Skeletal muscle cell (primary cell): ENCODE results near the gene IMMT.

Source experiments
- DNase-seq: peaks from one replicate; pipeline ENCODE4 v3.0.0-alpha.2; 2010; ENCODE audit warnings: low read depth
- H3K4me3 ChIP-seq: 2 replicates; pipeline ENCODE4 v1.5.1; 2011; ENCODE audit warnings: low read depth, mild to moderate bottlenecking, control low read depth, low read length, moderate library complexity

IMMT gene

GRCh38 chr2:86157009-86157556 is 38.2 kb downstream of the IMMT start:
- no peak overlapping the region for H3K4me3 ChIP-seq
- DNase-seq = no peak

DNA sequence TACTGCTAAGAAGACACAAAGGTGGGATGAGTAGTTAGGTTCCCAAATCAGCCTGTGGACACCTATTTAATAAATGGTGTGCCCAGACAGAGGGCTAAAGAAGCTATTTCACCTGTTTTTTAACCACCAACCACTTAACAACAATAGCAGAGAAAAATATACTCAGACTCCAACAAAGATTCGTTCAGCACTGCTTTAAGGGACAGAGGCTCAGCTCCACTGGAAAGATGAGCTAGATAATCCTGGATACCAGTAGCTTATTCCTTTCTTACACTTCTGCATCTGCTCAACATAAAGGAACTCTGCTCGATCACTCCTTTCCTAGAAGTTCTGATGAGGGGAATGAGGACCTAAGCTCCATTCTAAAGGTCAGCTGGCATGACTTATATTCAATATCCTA is 44.8 kb downstream of the IMMT start:
- no peak overlapping the region for H3K4me3 ChIP-seq
- DNase-seq = no peak

DNA sequence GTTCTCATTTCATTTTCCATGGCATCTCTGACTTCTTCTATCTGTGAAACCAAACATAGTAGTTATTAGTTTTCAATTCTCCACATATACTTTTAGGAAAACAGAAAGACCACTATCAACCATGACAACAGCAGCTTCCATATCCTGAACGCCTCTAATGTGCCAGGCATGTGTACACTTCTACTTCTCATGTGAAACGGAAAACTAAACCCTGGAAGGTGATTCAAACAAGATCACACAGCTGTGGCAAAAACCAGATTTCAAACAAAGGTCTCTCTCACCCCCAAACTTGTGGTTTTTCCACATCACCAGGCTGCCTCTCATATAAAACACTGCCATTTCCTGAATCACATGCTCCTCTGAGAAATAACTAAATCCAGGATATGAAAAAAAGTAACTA is 47.5 kb downstream of the IMMT start:
- H3K4me3 ChIP-seq = no peak overlapping the region
- DNase-seq = no peak

GRCh38 chr2:86143926-86144685 is 51.2 kb downstream of the IMMT start:
- no peak for DNase-seq
- H3K4me3 ChIP-seq = no peak overlapping the region

DNA sequence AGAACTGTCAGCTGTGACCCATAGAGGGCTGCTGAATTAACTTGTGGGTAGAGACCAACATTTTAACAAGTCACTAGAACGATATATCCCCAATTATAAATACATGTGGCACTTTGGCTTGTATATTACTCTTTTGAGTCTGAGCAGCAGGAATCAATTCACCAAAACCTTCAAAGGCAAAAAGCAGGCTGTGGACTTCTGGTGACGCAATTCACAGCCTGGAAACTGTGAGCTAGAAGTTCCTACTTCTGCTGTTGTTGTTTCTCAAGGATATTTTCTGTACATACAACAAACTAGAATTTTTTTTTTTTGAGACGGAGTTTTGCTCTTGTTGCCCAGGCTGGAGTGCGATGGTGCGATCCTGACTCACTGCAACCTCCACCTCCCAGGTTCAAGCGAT is 52.0 kb downstream of the IMMT start:
- DNase-seq = no peak
- H3K4me3 ChIP-seq = no peak overlapping the region

- no peak overlapping the region for H3K4me3 ChIP-seq
- DNase-seq = no peak
These were observed 52.6 kb downstream of the IMMT start for GRCh38 chr2:86142436-86143257.

DNA sequence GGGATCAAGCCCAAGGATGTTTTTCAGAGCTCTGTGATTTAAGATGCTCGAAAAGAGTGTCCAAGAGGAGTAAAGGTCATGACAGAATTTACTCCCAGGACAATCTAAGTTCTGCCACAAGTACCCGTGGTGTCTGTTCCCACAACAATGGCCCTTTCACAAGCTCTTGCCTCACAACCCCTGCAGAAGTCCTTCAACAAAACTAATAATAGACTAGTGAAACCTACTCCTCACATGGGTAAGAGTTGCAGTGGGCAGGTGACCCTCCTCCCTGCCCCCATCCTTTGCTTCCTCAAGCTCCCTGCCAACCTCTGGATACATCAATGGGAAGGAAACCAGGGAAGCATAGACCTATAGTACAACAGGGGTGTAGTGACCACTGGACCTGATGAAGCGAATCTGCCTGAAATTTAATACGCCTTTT is 54.3 kb downstream of the IMMT start:
- DNase-seq = no peak
- no peak overlapping the region for H3K4me3 ChIP-seq

- DNase-seq = no peak
- no peak overlapping the region for H3K4me3 ChIP-seq
These were observed 55.3 kb downstream of the IMMT start for GRCh38 chr2:86139981-86140380.

GRCh38 chr2:86138736-86139625 is 56.3 kb downstream of the IMMT start:
- no peak for DNase-seq
- H3K4me3 ChIP-seq = no peak overlapping the region

DNA sequence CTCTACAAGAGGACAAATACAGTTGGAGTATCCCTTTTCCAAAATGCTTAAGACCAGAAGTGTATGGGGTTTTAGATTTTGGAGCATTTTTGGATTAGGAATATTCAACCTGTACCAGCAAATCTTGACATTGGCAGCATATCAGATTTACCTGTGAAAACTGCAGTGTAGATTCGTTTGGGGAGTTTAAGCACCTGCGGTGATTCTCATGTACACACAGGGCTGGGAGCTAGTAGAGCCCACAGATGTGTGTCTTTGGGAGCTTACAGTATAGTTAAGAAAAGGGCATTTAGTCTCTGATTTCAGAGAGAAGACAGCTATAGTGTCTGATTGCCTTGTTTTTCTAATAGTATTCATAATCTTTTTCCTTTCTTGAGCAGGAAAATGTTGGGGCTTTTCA is 59.1 kb downstream of the IMMT start:
- no peak for DNase-seq
- H3K4me3 ChIP-seq = no peak overlapping the region

DNA sequence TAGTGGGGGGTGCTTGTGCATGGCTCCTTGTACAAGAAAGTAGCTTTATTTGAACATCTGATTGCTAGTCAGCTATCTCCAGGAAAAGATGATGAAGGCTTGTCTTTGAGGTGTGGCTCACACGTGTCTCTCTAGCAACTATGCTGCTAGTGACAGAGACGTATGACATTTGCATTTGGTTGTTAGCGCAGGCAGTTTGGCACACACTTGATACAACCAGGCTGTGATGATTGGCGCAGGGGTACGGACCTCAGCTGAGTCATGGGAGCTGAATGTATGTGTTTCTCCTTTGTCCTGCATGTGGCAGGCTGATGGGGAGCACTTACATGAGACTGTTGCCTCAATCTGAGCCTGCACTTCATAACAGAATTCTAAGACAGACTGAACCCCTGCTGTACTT is 59.6 kb downstream of the IMMT start:
- no peak overlapping the region for H3K4me3 ChIP-seq
- no peak for DNase-seq

- DNase-seq = no peak
- no peak overlapping the region for H3K4me3 ChIP-seq
These were observed 60.6 kb downstream of the IMMT start for GRCh38 chr2:86134709-86135108.

DNA sequence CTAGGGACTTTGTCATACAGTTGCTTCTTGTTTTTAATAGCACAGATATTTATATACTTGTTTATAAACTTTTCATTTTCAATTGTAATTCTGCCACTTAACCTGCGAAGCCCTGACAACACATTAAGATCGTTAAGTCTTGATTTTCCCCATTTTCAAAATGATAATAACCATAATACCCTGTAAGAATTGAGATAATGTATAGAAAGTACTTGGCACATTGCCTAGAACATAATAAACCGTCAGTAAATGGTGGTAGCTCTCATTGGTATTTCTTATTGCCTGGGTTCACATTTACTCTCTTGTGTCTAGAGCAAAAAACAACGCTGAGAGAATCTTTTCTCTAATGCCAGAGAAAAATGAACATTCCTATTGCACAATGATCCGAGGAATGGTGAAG is 70.6 kb downstream of the IMMT start:
- no peak overlapping the region for H3K4me3 ChIP-seq
- no peak for DNase-seq

DNA sequence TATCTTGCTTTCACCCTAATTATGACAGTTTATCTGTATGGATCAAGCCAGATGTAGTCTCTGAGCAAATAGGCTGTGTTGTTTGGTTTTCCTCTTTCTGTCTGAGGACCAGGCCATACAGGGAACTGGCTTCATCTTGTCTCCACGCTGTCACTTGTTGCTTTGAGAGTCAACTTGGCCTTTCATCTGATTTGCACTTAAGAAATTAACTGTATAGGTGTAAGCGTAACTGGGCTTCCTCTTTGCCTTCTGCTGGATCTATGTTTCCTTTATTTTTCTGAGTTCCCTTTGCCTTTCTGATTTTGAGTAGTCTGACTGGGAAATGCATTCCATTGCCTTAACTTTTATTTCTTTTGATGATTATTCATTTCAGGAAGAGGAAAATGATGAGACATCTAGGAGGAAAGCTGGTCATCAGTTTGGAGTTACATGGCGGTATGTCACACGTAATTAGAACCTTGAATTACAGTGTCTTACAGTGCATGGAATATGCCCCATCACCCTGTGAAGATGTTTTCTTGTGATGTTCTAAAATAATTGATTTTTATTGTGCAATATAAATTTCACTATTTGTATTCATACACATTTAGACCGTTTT is 71.8 kb downstream of the IMMT start:
- H3K4me3 ChIP-seq = no peak overlapping the region
- DNase-seq = no peak

DNA sequence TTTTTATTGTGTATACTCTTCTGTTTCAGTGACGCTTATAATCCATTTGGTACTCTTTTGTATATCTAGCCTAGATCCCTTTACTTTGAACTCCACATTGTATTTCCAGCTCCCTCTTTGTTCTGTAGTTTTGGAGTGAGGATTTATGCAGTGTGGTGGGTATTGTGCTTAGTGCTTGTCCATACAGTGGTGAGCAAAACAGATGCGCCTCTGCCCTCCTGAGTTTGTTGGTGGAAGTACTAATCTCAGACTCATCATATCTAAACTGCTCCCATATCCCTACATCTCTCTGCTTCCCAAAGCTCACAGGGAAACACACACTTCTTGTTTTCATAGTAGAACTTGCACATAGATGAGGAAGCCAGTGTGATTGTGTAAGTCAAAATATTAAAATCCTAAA is 77.1 kb downstream of the IMMT start:
- no peak overlapping the region for H3K4me3 ChIP-seq
- no peak for DNase-seq

GRCh38 chr2:86107031-86107430 is 88.2 kb downstream of the IMMT start:
- H3K4me3 ChIP-seq = peak overlapping the region; percentile 97
- DNase-seq = no peak

DNA sequence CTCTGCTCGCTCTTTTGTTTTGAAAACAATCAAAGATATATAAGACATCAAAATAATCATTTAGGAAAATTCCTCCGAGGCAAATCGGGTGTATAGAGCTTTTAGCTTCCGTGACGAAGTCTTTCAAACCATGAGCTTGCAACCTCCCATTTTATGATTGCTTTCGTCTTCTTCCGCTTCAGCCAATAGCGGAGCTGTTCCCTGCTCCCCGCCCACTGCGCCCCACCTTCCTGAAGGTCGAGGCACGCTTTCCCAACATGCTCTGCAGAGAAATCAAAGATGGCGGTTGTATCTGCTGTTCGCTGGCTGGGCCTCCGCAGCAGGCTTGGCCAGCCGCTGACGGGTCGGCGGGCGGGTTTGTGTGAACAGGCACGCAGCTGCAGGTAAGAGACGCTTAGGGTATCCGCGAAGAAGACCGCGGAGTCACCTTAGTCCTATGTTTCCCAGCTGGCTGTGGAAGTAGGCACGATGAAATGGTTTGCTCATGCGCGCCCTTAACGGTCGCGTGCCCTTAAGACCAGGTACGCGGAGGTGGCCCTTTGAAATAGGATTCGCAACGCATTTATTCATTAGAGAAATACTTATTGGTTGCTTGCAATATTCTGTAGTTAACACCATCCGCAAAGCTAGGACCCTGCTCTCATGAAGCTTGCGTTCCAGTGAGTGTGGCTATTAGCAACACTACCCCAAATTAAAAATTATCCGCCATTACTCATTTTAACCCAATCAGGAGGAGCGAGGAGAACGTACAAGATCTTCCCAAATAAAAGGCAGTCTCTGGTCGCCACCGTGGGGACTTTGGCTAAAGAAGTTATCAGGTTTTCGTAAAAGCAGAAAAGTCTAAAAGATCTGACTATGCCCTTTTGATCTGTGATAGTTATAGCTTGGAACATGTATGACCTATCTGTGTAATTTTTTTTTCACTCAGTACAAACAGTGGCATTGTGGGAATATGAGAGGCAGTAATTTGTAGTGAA is 89.0 kb downstream of the IMMT start, which contains the start of gene PTCD3:
PTCD3 (plus strand) TSS at position 267 of the 977 bp plus-strand sequence; CDS start at position 280, 13 bp downstream.
- peak within 1 kb of the TSS; percentile 97 for H3K4me3 ChIP-seq
- DNase-seq = peak; percentile 86
